BE2C (cell line): ENCODE data around the gene TMPRSS15.
A peak's percentile ranks its signal among the peaks of the same experiment; 100 is the strongest.
"Not testable (repeated sequence)": the region's sequence is repeated elsewhere in the genome, so short reads cannot be mapped to it uniquely, and the experiment has no call there.

ENCODE experiments used
- DNase-seq: peaks from one replicate; pipeline ENCODE4 v3.0.0-alpha.2; 2020
- H3K27me3 ChIP-seq: fragments of 250-450 bp; sonication (Bioruptor Pico); 2 replicates; pipeline ENCODE4 v1.5.1; 2020; ENCODE audit warnings: mild to moderate bottlenecking
- H3K36me3 ChIP-seq: fragments of 250-450 bp; sonication (Bioruptor Pico); 2 replicates; pipeline ENCODE4 v1.5.1; 2020; ENCODE audit warnings: mild to moderate bottlenecking
- H3K4me1 ChIP-seq: fragments of 250-450 bp; sonication (Bioruptor Pico); 2 replicates; pipeline ENCODE4 v1.5.1; 2020
- H3K4me3 ChIP-seq: 2 replicates; pipeline ENCODE4 v1.5.1; 2011; ENCODE audit warnings: low read depth, low read length
- H3K9me3 ChIP-seq: fragments of 250-450 bp; sonication (Bioruptor Pico); 2 replicates; pipeline ENCODE4 v1.5.1; 2020
- TF ChIP-seq, protein P1 (sequence below): IDR thresholded peaks from 2 replicates; pipeline ENCODE4 v1.5.1; 2012; ENCODE audit warnings: mild to moderate bottlenecking, low read depth, low read length

The TMPRSS15 gene

DNA sequence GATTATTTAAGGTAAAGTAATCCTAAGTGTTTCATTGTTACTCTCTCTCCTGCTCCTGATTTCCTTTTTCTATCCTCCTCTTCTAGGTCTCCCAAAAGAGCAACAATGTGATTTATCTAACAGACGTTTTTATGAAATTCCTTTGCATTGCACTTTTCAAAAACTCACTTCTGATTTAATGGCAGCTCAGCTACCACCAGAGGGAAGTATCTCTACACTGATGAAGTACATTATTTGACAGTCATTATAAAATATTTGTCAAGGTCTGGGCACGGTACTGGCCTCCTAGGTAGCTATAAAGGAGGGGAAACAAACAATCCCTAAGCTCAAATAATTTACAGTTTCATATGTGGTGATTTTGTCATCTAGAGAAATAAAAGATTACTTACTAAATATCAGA lies 15.6 kb downstream of the TMPRSS15 start:
- no peaks in the 10 kb centered on the region for H3K9me3 ChIP-seq
- no peaks in the 10 kb centered on the region for H3K27me3 ChIP-seq
- H3K4me3 ChIP-seq = no peak overlapping the region
- H3K36me3 ChIP-seq = no peaks in the 10 kb centered on the region
- H3K4me1 ChIP-seq = no peaks in the 10 kb centered on the region
- no peak for DNase-seq
- TF ChIP-seq, protein P1, sequence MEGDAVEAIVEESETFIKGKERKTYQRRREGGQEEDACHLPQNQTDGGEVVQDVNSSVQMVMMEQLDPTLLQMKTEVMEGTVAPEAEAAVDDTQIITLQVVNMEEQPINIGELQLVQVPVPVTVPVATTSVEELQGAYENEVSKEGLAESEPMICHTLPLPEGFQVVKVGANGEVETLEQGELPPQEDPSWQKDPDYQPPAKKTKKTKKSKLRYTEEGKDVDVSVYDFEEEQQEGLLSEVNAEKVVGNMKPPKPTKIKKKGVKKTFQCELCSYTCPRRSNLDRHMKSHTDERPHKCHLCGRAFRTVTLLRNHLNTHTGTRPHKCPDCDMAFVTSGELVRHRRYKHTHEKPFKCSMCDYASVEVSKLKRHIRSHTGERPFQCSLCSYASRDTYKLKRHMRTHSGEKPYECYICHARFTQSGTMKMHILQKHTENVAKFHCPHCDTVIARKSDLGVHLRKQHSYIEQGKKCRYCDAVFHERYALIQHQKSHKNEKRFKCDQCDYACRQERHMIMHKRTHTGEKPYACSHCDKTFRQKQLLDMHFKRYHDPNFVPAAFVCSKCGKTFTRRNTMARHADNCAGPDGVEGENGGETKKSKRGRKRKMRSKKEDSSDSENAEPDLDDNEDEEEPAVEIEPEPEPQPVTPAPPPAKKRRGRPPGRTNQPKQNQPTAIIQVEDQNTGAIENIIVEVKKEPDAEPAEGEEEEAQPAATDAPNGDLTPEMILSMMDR = peak; percentile 41

DNA sequence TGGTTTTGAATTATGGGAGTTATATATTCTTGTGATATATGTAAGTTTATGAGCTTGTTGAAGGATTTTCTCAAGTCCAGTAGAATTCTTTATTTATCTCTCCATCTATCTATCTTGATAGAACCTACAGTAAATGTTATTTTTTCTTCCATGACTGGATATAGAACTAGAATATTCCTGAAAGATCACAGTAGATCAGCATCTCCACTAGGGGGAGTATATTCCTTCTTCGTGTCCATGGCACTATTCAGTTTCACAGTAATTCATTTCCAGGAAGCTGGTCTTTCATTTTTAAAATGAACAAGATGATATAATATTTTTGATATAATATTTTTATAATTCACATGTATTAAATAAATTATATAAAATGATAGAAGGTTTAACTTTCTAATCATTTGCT lies 18.8 kb downstream of the TMPRSS15 start:
- no peaks in the 10 kb centered on the region for H3K36me3 ChIP-seq

DNA sequence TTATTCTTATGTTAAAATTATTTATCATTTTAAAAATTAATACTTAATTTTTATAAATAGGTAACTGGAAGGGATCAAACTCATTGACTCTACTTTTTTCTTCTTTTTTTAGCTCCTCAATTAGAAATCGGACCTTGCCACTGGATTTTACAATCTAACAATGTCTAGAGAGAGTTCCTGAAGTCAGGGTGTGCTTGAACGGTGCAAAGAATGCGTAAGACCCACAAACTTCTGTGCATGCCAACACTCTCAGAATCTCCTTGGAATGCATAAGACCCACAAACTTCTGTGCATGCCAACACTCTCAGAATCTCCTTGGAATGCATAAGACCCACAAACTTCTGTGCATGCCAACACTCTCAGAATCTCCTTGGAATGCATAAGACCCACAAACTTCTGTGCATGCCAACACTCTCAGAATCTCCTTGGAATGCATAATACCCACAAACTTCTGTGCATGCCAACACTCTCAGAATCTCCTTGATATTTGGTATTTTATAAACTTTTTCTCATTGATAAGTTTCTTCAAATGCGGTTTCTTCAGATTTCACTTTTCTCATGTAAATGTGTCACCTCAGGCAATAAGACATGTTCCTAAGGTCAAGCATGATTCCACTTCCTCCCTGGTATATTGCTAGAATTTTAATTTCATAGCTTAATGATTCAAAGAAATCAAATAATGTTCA lies 20.5 kb downstream of the TMPRSS15 start:
- not testable (repeated sequence) for H3K27me3 ChIP-seq, DNase-seq, H3K4me3 ChIP-seq, H3K9me3 ChIP-seq, H3K36me3 ChIP-seq, H3K4me1 ChIP-seq

More for the DNA sequence above, 18.8 kb downstream of the TMPRSS15 start:
- TF ChIP-seq, protein P1 = peak; percentile 79
- no peaks in the 10 kb centered on the region for H3K9me3 ChIP-seq
- H3K4me3 ChIP-seq = no peak overlapping the region
- no peaks in the 10 kb centered on the region for H3K27me3 ChIP-seq
- no peak for DNase-seq
- no peaks in the 10 kb centered on the region for H3K4me1 ChIP-seq

DNA sequence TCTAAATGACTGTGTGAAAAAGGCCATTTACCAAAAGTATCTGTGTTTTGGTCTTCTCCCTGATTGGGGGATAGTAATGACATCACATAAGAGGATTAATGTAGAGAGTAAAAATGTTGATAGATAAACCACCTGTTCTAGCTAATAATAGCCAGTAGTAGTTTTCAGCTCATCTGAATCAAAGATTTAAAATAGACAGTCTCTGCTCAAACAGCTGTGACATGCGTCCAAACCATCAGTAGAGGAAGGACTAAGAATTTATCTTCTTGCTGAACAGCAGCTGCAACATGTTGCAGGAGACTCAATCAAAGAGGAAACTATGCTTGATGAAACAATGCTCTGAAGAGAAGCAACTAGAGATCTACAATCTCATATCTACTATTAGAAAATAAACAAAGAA lies 21.4 kb downstream of the TMPRSS15 start:
- H3K27me3 ChIP-seq = no peaks in the 10 kb centered on the region
- H3K4me1 ChIP-seq = no peaks in the 10 kb centered on the region
- H3K4me3 ChIP-seq = no peak overlapping the region
- TF ChIP-seq, protein P1 = no peak
- DNase-seq = no peak
- no peaks in the 10 kb centered on the region for H3K36me3 ChIP-seq
- no peaks in the 10 kb centered on the region for H3K9me3 ChIP-seq

DNA sequence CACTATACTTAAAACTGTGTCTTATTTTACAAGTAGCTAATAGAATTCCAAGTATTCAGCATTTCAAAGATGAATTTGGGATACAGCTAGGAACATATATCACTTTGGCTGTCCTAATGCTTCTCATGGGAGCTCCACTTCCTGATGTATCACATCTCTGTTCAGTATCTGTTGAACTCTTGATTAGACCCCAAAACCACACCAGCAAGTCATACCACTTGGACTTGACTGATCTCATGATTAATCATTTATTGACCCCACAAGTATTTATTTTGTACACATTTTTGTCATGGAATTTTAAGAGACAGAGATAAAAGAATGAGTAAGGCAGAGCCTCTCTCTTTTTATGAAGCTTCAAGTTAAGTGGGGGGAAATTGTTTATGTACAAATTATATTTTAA lies 30.0 kb downstream of the TMPRSS15 start:
- no peak for DNase-seq
- H3K36me3 ChIP-seq = no peaks in the 10 kb centered on the region
- no peaks in the 10 kb centered on the region for H3K27me3 ChIP-seq
- H3K4me1 ChIP-seq = peaks cover 3% of the 10 kb centered on the region
- no peaks in the 10 kb centered on the region for H3K9me3 ChIP-seq
- no peak overlapping the region for H3K4me3 ChIP-seq
- TF ChIP-seq, protein P1 = no peak

DNA sequence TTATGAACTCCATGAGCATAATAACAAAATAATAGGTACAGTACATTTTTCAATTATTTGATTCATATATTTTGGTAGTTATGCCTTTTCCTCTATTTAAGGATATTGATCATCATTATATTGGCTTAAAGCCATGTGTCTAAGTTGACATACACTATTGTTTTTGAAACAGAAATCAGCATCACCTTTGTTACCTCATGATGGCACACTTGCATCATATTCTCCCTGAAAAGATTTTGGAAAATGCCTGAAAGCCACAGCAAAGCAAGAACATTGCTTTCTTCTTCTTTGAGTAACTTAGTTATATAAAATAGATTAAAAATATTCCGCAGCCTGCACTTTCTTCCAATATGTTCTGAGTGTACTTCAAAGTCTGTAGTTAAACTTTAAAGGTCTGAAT lies 33.3 kb downstream of the TMPRSS15 start:
- TF ChIP-seq, protein P1 = no peak
- Histone ChIP-seq H3K27me3 (no peaks in the 10 kb centered on the region), H3K4me3 (no peak overlapping the region), H3K36me3 (no peaks in the 10 kb centered on the region), H3K9me3 (no peaks in the 10 kb centered on the region), H3K4me1 (peaks cover 4% of the 10 kb centered on the region)
- DNase-seq = no peak

DNA sequence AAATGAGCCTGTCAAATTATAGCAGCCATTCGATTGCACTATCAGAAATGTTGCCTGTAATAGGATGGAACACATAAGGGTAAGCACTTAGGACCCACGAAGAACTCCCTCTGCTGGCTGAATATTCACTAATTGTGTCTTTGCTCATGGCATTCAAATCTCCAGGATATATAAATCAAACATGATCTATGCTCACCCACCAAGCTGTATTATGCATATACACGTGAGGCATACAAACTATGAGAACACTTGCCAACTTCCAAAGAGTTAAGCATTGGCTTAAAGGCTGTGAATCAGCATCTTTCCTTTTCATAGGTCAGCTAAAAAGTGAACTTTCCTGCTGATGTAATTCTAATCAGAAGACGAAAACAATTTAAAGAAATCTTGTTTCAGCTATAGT lies 34.5 kb downstream of the TMPRSS15 start:
- Histone ChIP-seq H3K36me3 (no peaks in the 10 kb centered on the region), H3K27me3 (no peaks in the 10 kb centered on the region), H3K9me3 (no peaks in the 10 kb centered on the region), H3K4me1 (peaks cover 4% of the 10 kb centered on the region), H3K4me3 (no peak overlapping the region)
- TF ChIP-seq, protein P1 = peak; percentile 74
- peak; percentile 39 for DNase-seq
